HFFc6 (cell line): ENCODE data around the gene CCDC33. TPM values are rescaled to one million over a fixed set of nuclear protein-coding genes. Genes with fewer than 3 reads are reported as not detected.
"Not testable (repeated sequence)": the region's sequence is repeated elsewhere in the genome, so short reads cannot be mapped to it uniquely, and the experiment has no call there.

Experiments
- DNase-seq: peaks from one replicate; pipeline ENCODE4 v3.0.0-alpha.2; 2018
- H3K27ac Mint-ChIP-seq: 2 replicates; pipeline ENCODE4 v1.8.0; 2020; ENCODE audit warnings: mild to moderate bottlenecking, mixed read lengths
- H3K27me3 Mint-ChIP-seq: 2 replicates; pipeline ENCODE4 v1.8.0; 2021; ENCODE audit warnings: mild to moderate bottlenecking, moderate library complexity, mixed read lengths; ENCODE audit not compliant: insufficient read depth
- H3K36me3 Mint-ChIP-seq: 2 replicates; pipeline ENCODE4 v1.8.0; 2021; ENCODE audit warnings: low read depth, mixed read lengths
- H3K4me1 Mint-ChIP-seq: 2 replicates; pipeline ENCODE4 v1.8.0; 2020; ENCODE audit warnings: low read depth, mixed read lengths
- H3K4me3 Mint-ChIP-seq: 2 replicates; pipeline ENCODE4 v1.8.0; 2020; ENCODE audit warnings: mild to moderate bottlenecking, moderate library complexity, mixed read lengths
- H3K9me3 Mint-ChIP-seq: 2 replicates; pipeline ENCODE4 v1.8.0; 2020; ENCODE audit warnings: mild to moderate bottlenecking, mixed read lengths
- total RNA-seq, 6 experiments: library from RNA; stranded (reverse); fragmentation: NEBNext Ultra II Directional; extraction: Animal tissue kit (Norgen Biotek cat#: 25700); gene quantifications; 2 replicates in 1 of 6; 3 replicates in 5 of 6; pipeline ENCODE4 v1.2.3, GENCODE V29; 2021
- TF ChIP-seq, protein P1 (sequence below): fragments of 200-600 bp; sonication (generic); IDR thresholded peaks from 2 replicates; pipeline ENCODE4 v1.5.0; 2021; ENCODE audit warnings: antibody characterized with exemption, mild to moderate bottlenecking

CCDC33 gene
- total RNA-seq, 6 experiments from 2014 or later: 0.30 TPM; not detected in 5

DNA sequence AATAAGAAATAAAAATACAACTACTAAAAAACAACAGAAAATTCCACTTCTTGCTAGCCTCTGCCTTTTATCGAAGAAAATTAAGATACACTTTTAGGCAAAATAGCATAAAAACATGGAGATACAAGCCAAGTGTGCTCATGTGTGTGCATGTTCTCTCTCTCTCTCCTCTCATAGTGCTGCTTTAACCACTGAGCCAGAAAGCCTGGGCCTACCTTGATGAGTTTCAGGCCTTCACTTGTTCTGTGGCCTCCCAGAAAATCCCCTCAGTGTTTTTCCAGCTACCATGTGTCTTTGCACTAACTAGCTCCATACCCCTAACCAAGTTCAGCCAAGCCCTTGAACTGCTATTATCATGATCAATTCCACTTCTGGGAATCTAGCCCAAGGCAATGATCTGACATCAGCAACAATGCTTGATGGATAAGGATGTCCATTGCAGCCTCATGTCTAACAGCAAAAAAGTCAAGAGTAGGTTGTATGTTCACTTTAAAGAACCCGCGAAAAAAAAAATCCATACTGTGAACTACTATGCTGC lies 113.2 kb downstream of the CCDC33 start:
- Mint-ChIP-seq H3K9me3 (no peaks in the 10 kb centered on the region; the same call in 1 of the 2 replicates), H3K4me3 (no peak overlapping the region), H3K27ac (no peak overlapping the region), H3K4me1 (peaks cover 7% of the 10 kb centered on the region), H3K27me3 (peaks cover 32% of the 10 kb centered on the region), H3K36me3 (peaks cover 2% of the 10 kb centered on the region; the same call in 1 of the 2 replicates)
- TF ChIP-seq, protein P1, sequence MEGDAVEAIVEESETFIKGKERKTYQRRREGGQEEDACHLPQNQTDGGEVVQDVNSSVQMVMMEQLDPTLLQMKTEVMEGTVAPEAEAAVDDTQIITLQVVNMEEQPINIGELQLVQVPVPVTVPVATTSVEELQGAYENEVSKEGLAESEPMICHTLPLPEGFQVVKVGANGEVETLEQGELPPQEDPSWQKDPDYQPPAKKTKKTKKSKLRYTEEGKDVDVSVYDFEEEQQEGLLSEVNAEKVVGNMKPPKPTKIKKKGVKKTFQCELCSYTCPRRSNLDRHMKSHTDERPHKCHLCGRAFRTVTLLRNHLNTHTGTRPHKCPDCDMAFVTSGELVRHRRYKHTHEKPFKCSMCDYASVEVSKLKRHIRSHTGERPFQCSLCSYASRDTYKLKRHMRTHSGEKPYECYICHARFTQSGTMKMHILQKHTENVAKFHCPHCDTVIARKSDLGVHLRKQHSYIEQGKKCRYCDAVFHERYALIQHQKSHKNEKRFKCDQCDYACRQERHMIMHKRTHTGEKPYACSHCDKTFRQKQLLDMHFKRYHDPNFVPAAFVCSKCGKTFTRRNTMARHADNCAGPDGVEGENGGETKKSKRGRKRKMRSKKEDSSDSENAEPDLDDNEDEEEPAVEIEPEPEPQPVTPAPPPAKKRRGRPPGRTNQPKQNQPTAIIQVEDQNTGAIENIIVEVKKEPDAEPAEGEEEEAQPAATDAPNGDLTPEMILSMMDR: no peak
- no peak for DNase-seq

DNA sequence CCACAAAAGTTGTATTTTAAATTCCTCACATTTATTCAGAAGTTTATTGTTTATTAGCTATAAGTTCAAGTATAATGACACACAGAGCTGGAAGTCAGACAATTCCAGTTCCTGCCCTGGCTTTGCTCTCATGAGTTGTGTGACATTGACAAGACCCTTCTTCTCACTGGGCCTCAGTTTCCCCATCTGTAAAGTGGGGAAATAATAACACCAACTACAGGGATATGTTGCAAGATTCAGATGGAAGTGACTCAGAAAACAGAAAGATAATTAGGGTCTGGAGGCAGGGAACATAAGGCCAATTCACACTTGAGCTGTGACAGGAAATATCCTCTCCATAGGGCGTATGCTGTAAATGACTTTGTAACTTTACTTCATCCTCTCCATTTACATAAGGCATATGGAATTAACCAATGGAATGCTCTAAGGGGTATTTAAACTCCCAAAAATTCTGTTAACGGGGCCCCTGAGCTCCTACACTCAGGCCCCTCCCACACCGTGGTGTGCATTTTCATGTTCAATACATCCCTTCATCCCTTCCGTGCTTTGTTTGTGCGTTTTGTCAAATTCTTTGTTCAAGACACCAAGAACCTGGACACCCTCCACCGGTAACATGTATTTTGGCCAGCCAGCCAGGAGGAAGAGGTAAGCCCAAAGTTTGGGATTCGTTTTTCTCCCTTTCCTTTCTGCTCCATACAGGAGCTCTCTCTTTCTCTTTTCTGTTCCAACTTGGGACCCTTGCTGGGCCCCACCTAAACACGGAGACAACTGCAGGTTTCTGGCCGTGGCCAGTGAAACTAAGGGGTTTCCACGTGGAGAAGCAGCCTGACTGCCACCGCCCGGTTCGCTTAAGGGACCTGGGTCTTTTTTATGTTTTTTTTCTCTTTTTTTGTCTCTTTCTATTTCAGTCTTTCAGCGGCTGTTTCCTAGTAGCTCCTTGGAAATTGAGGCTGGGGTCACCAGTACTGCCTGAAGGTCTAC lies 114.5 kb downstream of the CCDC33 start:
- H3K4me1 Mint-ChIP-seq: peaks cover 12% of the 10 kb centered on the region

GRCh38 chr15:74351670-74352069 lies 115.5 kb downstream of the CCDC33 start:
- Mint-ChIP-seq H3K9me3 (no peaks in the 10 kb centered on the region; the same call in 1 of the 2 replicates), H3K27me3 (peaks cover 37% of the 10 kb centered on the region), H3K4me1 (peaks cover 9% of the 10 kb centered on the region), H3K36me3 (peaks cover 6% of the 10 kb centered on the region; the same call in 1 of the 2 replicates), H3K27ac (no peak overlapping the region), H3K4me3 (no peak overlapping the region)
- TF ChIP-seq, protein P1: no peak
- no peak for DNase-seq

More for the DNA sequence above, 114.5 kb downstream of the CCDC33 start:
- no peak for DNase-seq
- peaks cover 37% of the 10 kb centered on the region for H3K27me3 Mint-ChIP-seq
- peaks cover 6% of the 10 kb centered on the region; the same call in 1 of the 2 replicates for H3K36me3 Mint-ChIP-seq
- TF ChIP-seq, protein P1: no peak
- no peak overlapping the region for H3K4me3 Mint-ChIP-seq
- no peak overlapping the region for H3K27ac Mint-ChIP-seq
- no peaks in the 10 kb centered on the region; the same call in 1 of the 2 replicates for H3K9me3 Mint-ChIP-seq

GRCh38 chr15:74352393-74352910 lies 116.3 kb downstream of the CCDC33 start:
- peaks cover 9% of the 10 kb centered on the region for H3K4me1 Mint-ChIP-seq
- H3K36me3 Mint-ChIP-seq: peaks cover 6% of the 10 kb centered on the region; the same call in 1 of the 2 replicates
- H3K27me3 Mint-ChIP-seq: peaks cover 32% of the 10 kb centered on the region
- H3K27ac Mint-ChIP-seq: no peak overlapping the region
- TF ChIP-seq, protein P1: no peak
- no peak for DNase-seq
- H3K4me3 Mint-ChIP-seq: no peak overlapping the region
- H3K9me3 Mint-ChIP-seq: no peaks in the 10 kb centered on the region; the same call in 1 of the 2 replicates

DNA sequence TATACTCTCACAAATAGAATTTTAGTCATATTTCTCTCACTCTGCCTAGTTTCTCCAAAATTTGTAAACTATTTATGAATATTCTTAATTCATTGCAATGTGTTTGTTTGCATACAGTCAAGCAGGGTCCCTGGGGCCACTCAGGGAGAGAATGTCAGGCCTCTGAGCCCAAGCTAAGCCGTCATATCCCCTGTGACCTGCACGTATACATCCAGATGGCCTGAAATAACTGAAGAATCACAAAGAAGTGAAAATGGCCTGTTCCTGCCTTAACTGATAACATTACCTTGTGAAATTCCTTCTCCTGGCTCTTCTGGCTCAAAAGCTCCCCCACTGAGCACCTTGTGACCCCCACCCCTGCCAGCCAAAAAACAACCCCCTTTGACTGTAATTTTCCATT lies 117.9 kb downstream of the CCDC33 start:
- not testable (repeated sequence) for H3K36me3 Mint-ChIP-seq

DNA sequence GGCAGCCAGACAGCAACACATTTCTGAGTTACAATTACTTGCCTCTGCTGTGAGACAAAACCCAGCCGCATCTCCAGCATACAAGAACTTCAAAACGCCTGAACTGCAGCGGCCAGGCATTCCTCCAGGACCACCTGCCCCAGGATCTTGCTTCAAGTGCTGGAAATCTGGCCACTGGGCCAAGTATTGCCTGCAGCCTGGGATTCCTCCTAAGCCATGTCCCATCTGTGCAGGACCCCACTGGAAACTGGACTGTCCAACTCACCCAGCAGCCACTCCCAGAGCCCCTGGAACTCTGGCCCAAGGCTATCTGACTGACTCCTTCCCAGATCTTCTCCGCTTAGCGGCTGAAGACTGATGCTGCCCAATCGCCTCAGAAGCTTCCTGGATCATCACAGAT lies 119.9 kb downstream of the CCDC33 start:
- H3K36me3 Mint-ChIP-seq, H3K27ac Mint-ChIP-seq, H3K4me1 Mint-ChIP-seq, DNase-seq, H3K9me3 Mint-ChIP-seq, H3K4me3 Mint-ChIP-seq: not testable (repeated sequence)
- H3K27me3 Mint-ChIP-seq: peaks cover 18% of the 10 kb centered on the region

More for the DNA sequence above, 117.9 kb downstream of the CCDC33 start:
- peaks cover 26% of the 10 kb centered on the region for H3K27me3 Mint-ChIP-seq
- not testable (repeated sequence) for H3K4me1 Mint-ChIP-seq, H3K27ac Mint-ChIP-seq, DNase-seq, H3K4me3 Mint-ChIP-seq, H3K9me3 Mint-ChIP-seq

DNA sequence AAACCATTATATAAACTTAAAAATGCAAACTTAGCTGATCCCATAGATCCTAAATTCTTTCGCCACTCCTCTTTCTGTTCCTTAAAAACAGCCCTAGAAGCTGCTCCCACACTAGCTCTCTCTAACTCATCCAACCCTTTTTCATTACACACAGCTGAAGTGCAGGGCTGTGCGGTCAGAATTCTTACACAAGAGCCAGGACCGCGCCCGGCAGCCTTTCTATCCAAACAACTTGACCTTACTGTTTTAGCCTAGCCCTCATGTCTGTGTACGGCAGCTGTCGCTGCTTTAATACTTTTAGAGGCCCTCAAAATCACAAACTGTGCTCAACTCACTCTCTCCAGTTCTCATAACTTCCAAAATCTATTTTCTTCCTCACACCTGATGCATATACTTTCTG lies 121.4 kb downstream of the CCDC33 start:
- not testable (repeated sequence) for H3K4me1 Mint-ChIP-seq, H3K9me3 Mint-ChIP-seq, H3K27ac Mint-ChIP-seq, H3K4me3 Mint-ChIP-seq, H3K36me3 Mint-ChIP-seq, DNase-seq
- H3K27me3 Mint-ChIP-seq: peaks cover 17% of the 10 kb centered on the region

DNA sequence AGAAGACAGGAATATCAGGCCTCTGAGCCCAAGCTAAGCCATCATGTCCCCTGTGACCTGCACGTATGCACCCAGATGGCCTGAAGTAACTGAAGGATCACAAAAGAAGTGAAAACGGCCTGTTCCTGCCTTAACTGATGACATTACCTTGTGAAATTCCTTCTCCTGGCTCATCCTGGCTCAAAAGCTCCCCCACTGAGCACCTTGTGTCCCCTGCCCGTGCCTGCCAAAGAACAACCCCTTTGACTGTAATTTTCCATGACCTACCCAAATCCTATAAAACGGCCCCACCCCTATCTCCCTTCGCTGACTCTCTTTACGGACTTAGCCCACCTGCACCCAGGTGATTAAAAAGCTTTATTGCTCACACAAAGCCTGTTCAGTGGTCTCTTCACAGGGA lies 123.2 kb downstream of the CCDC33 start:
- DNase-seq, H3K9me3 Mint-ChIP-seq, H3K4me1 Mint-ChIP-seq, H3K4me3 Mint-ChIP-seq, H3K27ac Mint-ChIP-seq, H3K36me3 Mint-ChIP-seq: not testable (repeated sequence)
- H3K27me3 Mint-ChIP-seq: peaks cover 12% of the 10 kb centered on the region

DNA sequence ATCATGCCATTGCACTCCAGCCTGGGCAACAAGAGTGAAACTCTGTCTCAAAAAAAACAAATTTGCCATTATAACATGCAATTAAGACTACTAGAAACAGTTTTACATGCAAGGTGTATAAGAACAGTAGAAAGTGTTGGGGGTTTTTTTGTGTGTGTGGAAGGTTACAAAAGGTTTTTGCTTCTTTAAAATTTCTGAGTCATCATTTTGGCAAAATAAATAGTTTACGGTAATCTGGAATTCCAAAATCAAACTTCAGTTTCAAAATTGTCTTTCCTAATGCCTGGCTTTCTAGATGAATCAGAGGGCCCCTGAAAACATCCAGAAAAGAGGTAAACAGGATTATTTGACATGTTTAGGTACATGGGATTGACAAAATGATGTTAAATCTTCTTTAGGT lies 124.7 kb downstream of the CCDC33 start:
- H3K27me3 Mint-ChIP-seq, DNase-seq, H3K4me3 Mint-ChIP-seq, H3K27ac Mint-ChIP-seq, H3K9me3 Mint-ChIP-seq, H3K36me3 Mint-ChIP-seq: not testable (repeated sequence)
- H3K4me1 Mint-ChIP-seq: peaks cover 11% of the 10 kb centered on the region
